Right atrium auricular region (tissue), 2 donors: ENCODE data around the gene GNAO1. TPM values are rescaled to one million over a fixed set of nuclear protein-coding genes. Genes with fewer than 3 reads are reported as not detected.

Source experiments
- DNase-seq: peaks from one replicate; pipeline ENCODE4 v3.0.0-alpha.2; 2019; ENCODE audit warnings: low spot score
- H3K27ac ChIP-seq, 2 donors: fragments of 200-600 bp; sonication (generic); 1 replicate in 1 of 2; 2 replicates in 1 of 2; pipeline ENCODE4 v1.5.1; 2016 to 2019
- H3K27me3 ChIP-seq, 2 donors: fragments of 200-600 bp; sonication (generic); one replicate each; pipeline versions ENCODE4 v1.5.1 to v1.6.0; 2017 to 2019
- H3K36me3 ChIP-seq: fragments of 200-600 bp; sonication (generic); one replicate; pipeline ENCODE4 v1.5.1; 2016
- H3K4me1 ChIP-seq, 2 donors: fragments of 200-600 bp; sonication (generic); one replicate each; pipeline versions ENCODE4 v1.5.1 to v1.6.0; 2017 to 2019
- H3K4me3 ChIP-seq, 2 donors: fragments of 200-600 bp; sonication (generic); 1 replicate in 1 of 2; 2 replicates in 1 of 2; pipeline ENCODE4 v1.5.1; 2017 to 2019; ENCODE audit warnings: mild to moderate bottlenecking in 1 of 2, moderate library complexity in 1 of 2
- H3K9me3 ChIP-seq, 2 donors: fragments of 200-600 bp; sonication (generic); one replicate each; pipeline ENCODE4 v1.5.1; 2019
- total RNA-seq, 2 donors: library from RNA; depleted of rRNA; stranded (reverse); fragments of >200 nt; gene quantifications; one replicate each; pipeline ENCODE4 v1.1.0, GENCODE V29; 2016
- TF ChIP-seq, protein P1 (sequence below), 2 donors: fragments of 200-600 bp; sonication (generic); IDR thresholded peaks; one replicate each; pipeline ENCODE4 v1.5.1; 2019; ENCODE audit warnings: antibody characterized with exemption in 2 of 2

GNAO1 gene
- total RNA-seq, 2 donors from 2014 or later, result 43.1 to 54.8 TPM

DNA sequence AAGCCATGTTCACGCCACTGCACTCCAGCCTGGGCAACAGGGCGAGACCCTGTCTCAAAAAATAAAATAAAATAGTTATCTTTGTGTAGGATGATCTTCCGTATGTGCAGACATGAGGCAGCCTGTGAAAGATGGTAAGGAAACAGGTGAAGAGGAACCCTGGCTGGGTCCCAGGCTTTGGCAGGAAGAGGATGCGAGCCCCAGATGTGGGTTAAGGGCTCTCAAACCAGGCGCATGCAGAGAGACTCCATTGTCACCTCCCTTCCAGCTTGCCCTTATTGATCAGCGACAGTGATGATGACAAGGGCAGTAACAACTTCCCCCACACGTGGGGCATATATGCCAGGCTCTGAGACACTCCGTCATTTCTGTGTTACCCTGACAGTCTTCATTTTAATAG is 106.8 kb downstream of the GNAO1 start:
- H3K27ac ChIP-seq, result peak overlapping the region; percentile 78
- DNase-seq, result no peak
- TF ChIP-seq, protein P1, sequence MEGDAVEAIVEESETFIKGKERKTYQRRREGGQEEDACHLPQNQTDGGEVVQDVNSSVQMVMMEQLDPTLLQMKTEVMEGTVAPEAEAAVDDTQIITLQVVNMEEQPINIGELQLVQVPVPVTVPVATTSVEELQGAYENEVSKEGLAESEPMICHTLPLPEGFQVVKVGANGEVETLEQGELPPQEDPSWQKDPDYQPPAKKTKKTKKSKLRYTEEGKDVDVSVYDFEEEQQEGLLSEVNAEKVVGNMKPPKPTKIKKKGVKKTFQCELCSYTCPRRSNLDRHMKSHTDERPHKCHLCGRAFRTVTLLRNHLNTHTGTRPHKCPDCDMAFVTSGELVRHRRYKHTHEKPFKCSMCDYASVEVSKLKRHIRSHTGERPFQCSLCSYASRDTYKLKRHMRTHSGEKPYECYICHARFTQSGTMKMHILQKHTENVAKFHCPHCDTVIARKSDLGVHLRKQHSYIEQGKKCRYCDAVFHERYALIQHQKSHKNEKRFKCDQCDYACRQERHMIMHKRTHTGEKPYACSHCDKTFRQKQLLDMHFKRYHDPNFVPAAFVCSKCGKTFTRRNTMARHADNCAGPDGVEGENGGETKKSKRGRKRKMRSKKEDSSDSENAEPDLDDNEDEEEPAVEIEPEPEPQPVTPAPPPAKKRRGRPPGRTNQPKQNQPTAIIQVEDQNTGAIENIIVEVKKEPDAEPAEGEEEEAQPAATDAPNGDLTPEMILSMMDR (IDR thresholded peaks at IDR 0.05), result no peak
- no peaks in the 10 kb centered on the region for H3K27me3 ChIP-seq
- H3K9me3 ChIP-seq, result no peaks in the 10 kb centered on the region
- no peaks in the 10 kb centered on the region for H3K36me3 ChIP-seq
- H3K4me1 ChIP-seq, result peaks cover 0 to 66% of the 10 kb centered on the region in 2 donors
- no peak overlapping the region for H3K4me3 ChIP-seq

DNA sequence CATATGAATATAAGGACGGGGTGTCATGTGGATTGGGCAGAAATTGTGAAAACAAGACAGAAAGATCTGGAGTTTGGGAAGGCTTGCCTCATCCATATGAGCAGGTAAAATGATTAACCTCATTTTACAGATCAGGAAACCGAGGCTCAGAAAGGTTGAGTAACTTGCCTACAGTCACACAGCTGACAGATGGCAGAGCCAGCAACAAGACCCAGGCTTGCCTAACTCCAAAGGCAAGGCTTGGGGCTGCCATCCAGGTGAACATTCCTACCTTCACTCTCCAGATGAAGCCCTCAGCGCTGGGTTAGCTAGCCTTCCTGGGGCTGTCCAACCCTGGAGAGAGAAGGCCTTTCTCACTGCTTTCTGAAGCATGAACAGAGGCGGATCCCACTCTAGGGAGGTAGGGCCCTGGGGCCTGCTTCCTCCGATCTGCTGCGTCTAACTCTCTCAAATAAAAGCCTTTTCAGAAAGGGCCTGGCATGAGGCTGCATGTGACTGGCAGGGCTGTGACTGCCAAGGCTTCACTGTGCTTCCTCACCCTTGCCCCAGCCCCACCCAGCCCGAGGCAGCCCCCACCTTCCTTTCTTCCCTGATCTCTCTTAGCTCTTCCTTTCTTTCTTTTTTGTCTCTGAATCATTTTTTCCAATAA is 107.8 kb downstream of the GNAO1 start:
- Histone ChIP-seq H3K9me3 (no peaks in the 10 kb centered on the region), H3K4me3 (no peak overlapping the region), H3K4me1 (peaks cover 0 to 56% of the 10 kb centered on the region in 2 donors), H3K27me3 (no peaks in the 10 kb centered on the region), H3K36me3 (no peaks in the 10 kb centered on the region), H3K27ac (peak overlapping the region; percentile 78)
- no peak for DNase-seq
- TF ChIP-seq, protein P1 (IDR thresholded peaks at IDR 0.05), result no peak

DNA sequence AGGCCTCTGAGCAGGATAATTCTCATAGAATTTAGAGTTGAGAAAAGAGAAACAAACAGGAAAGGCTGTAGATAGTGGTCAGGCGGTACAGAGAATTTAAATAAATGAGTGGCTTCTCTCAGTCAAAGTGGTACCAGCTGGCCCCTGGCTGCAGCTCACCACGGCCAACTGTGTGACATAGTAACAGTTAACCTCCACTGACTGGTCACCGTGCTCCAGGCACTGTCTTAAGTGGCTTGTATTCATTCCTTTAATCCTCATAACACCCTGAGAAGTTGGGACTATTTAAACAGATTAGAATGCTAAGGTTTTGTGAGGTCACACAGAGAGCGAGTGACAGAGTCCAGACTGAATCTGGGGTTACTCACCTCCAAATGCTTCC is 108.9 kb downstream of the GNAO1 start:
- H3K9me3 ChIP-seq, result no peaks in the 10 kb centered on the region
- H3K27ac ChIP-seq, result peak overlapping the region; percentile 78
- H3K4me1 ChIP-seq, result peaks cover 0 to 52% of the 10 kb centered on the region in 2 donors
- no peaks in the 10 kb centered on the region for H3K27me3 ChIP-seq
- TF ChIP-seq, protein P1 (IDR thresholded peaks at IDR 0.05), result no peak
- no peak for DNase-seq
- no peak overlapping the region for H3K4me3 ChIP-seq
- no peaks in the 10 kb centered on the region for H3K36me3 ChIP-seq

DNA sequence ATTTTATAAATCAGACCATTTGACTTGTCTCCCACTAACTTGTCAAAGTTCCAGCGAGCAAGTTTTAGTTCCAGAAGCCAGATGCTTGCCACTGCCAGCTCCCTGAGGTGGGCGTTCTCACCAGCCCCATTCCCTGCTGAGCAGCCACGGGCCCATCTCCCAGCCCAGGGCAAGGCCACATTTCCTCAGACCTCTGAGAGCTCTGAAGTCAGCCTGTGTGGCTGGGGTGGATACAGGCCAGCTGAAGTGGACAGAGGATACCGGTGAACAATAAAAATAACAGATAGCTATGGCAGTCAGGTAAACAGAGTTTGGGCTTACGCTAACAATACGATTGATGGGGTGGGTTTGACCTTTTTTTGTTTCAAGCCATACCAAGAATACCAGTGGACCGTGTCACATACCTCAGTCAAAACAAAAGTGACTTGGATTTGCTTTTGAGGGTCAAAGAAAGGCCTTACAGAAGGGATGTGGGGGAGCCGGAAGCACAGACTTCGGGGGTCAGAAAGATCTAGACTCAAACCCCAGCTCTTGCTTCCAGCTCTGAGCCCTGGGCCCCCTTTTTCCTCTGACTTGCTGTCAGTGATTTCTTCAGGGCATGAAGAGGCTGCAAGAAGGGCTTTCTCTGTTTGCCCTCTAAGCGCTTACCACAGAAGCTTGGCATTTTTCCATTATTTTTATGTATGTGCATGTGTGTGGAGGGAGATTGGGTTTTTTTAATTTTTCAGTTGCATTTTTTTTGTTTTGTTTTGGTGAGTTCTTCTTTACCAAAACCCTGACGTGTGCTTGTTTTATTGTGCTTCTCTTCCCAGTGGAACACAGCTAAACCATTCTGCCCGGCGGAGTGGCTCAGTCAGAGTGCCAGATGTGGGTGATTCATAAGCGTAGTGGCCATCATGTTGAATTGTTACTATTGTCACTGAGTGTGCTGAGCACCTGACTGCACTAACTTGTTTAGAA is 109.9 kb downstream of the GNAO1 start:
- no peaks in the 10 kb centered on the region for H3K36me3 ChIP-seq
- H3K4me1 ChIP-seq, result peaks cover 0 to 52% of the 10 kb centered on the region in 2 donors
- no peak overlapping the region for H3K4me3 ChIP-seq
- no peaks in the 10 kb centered on the region for H3K9me3 ChIP-seq
- no peaks in the 10 kb centered on the region for H3K27me3 ChIP-seq
- TF ChIP-seq, protein P1 (IDR thresholded peaks at IDR 0.05), result no peak
- peak overlapping the region; percentile 78 for H3K27ac ChIP-seq
- no peak for DNase-seq

DNA sequence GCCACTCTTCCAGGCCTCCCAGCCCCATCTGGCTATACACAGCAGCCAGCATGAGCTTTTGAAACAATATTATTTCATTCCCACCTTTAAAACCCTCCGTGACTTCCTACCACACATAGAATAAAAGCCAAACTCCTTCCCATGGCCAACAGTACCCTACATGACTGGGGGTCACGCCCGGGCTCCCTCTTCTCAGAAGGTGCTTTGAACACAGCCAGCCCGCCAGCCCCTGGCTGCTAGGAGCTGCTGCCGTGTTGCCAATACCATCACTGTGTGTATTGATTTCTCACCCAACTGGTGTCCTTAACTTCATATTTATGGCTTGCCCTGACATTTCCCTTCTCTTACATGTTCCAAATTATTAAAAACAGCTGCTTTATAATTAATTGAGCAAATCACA is 111.2 kb downstream of the GNAO1 start:
- no peaks in the 10 kb centered on the region for H3K36me3 ChIP-seq
- no peak overlapping the region for H3K4me3 ChIP-seq
- no peak for DNase-seq
- no peaks in the 10 kb centered on the region for H3K9me3 ChIP-seq
- H3K27me3 ChIP-seq, result no peaks in the 10 kb centered on the region
- TF ChIP-seq, protein P1 (IDR thresholded peaks at IDR 0.05), result no peak
- H3K27ac ChIP-seq, result no peak overlapping the region
- peaks cover 0 to 55% of the 10 kb centered on the region in 2 donors for H3K4me1 ChIP-seq
